ENCODE measurements around the gene MAD2L2.

- no peak for TF ChIP-seq CTCF (IDR thresholded peaks at IDR 0.05)
- no peak for TF ChIP-seq POLR2A (IDR thresholded peaks at IDR 0.05)
- no peak for TF ChIP-seq EP300 (IDR thresholded peaks at IDR 0.05)
These were observed 41.6 kb upstream of the MAD2L2 start for GRCh38 chr1:11722538-11722937.

Measured in upper lobe of left lung (tissue), 4 donors.